ENCODE measurements around the gene PDE2A. TPM values are rescaled to one million over a fixed set of nuclear protein-coding genes. Genes with fewer than 3 reads are reported as not detected.

Gene PDE2A
- total RNA-seq, 4 donors from 2014 or later: 40.6 to 68.8 (median 47.6) TPM

- TF ChIP-seq EP300 (IDR thresholded peaks at IDR 0.05): no peak
- no peak for TF ChIP-seq POLR2A (IDR thresholded peaks at IDR 0.05; ENCODE audit: low read depth)
- no peak for TF ChIP-seq POLR2AphosphoS5 (IDR thresholded peaks at IDR 0.05)
- no peak for TF ChIP-seq CTCF (IDR thresholded peaks at IDR 0.05)
- Histone ChIP-seq H3K27me3 (no peaks in the 10 kb centered on the region), H3K27ac (replicated peaks in 1 of 4) (peak overlapping the region; percentile 74 to 89 (median 84)), H3K36me3 (peaks cover 0 to 18% (median 10%) of the 10 kb centered on the region in 4 donors), H3K9me3 (no peaks in the 10 kb centered on the region), H3K4me1 (peaks cover 62 to 91% (median 79%) of the 10 kb centered on the region in 4 donors), H3K4me3 (peak overlapping the region; percentile 66 to 73 (median 71))
- DNase-seq (ENCODE audit: extremely low spot score): no peak
- intact Hi-C loops (cut with DNase I): loop anchor here (5.0 to 10.0 kb wide), 2 partner anchors 91 to 454 kb away; partner anchors contain the start of gene ATG16L2
- 10% methylated on average over 3 of the region's 3 CpGs for WGBS
Observed at GRCh38 chr11:72721276-72721675, 47.1 kb upstream of the PDE2A start.

- intact Hi-C loops (cut with DNase I): loop anchor here (5.0 to 10.0 kb wide), 2 partner anchors 92 to 454 kb away; partner anchors contain the start of gene ATG16L2
- Histone ChIP-seq H3K9me3 (no peaks in the 10 kb centered on the region), H3K4me1 (peaks cover 63 to 95% (median 84%) of the 10 kb centered on the region in 4 donors), H3K27ac (replicated peaks in 1 of 4) (peak overlapping the region; percentile 74 to 89 (median 84)), H3K36me3 (peaks cover 0 to 14% (median 9%) of the 10 kb centered on the region in 4 donors), H3K4me3 (peak overlapping the region; percentile 66 to 73 (median 71)), H3K27me3 (no peaks in the 10 kb centered on the region)
- no peak for DNase-seq (ENCODE audit: extremely low spot score)
- whole genome bisulfite sequencing: 79% methylated on average over 4 of the region's 4 CpGs
- no peak for TF ChIP-seq POLR2A (IDR thresholded peaks at IDR 0.05; ENCODE audit: low read depth)
- TF ChIP-seq CTCF (IDR thresholded peaks at IDR 0.05): no peak
- TF ChIP-seq POLR2AphosphoS5 (IDR thresholded peaks at IDR 0.05): no peak
- no peak for TF ChIP-seq EP300 (IDR thresholded peaks at IDR 0.05)
Observed at GRCh38 chr11:72720784-72721183, 46.6 kb upstream of the PDE2A start.

GRCh38 chr11:72720047-72720446 lies 45.8 kb upstream of the PDE2A start:
- H3K4me3 ChIP-seq: peak overlapping the region; percentile 66 to 73 (median 71)
- intact Hi-C loops (cut with DNase I): loop anchor here (5.0 to 10.0 kb wide), 2 partner anchors 92 to 455 kb away; partner anchors contain the start of gene ATG16L2
- WGBS: 73% methylated on average over 3 of the region's 3 CpGs
- H3K27me3 ChIP-seq: no peaks in the 10 kb centered on the region
- no peaks in the 10 kb centered on the region for H3K9me3 ChIP-seq
- TF ChIP-seq EP300 (IDR thresholded peaks at IDR 0.05) (no peak), CTCF (IDR thresholded peaks at IDR 0.05) (no peak), POLR2A (IDR thresholded peaks at IDR 0.05; ENCODE audit: low read depth) (no peak), POLR2AphosphoS5 (IDR thresholded peaks at IDR 0.05) (no peak)
- peak overlapping the region; percentile 74 to 89 (median 84) for H3K27ac ChIP-seq (replicated peaks in 1 of 4)
- peaks cover 0 to 14% (median 9%) of the 10 kb centered on the region in 4 donors for H3K36me3 ChIP-seq
- peaks cover 63 to 95% (median 85%) of the 10 kb centered on the region in 4 donors for H3K4me1 ChIP-seq
- no peak for DNase-seq (ENCODE audit: extremely low spot score)

- Histone ChIP-seq H3K4me3 (peak overlapping the region in 2 of 4 donors; percentile 69 to 73), H3K9me3 (no peaks in the 10 kb centered on the region), H3K27me3 (no peaks in the 10 kb centered on the region), H3K27ac (replicated peaks in 1 of 4) (peak overlapping the region; percentile 19 to 89 (median 84)), H3K36me3 (peaks cover 0 to 14% (median 9%) of the 10 kb centered on the region in 4 donors), H3K4me1 (peaks cover 64 to 93% (median 82%) of the 10 kb centered on the region in 4 donors)
- DNase-seq (ENCODE audit: extremely low spot score): no peak
- 78% methylated on average over 4 of the region's 4 CpGs for WGBS
- intact Hi-C loops (cut with DNase I): no loop called here
- TF ChIP-seq CTCF (IDR thresholded peaks at IDR 0.05) (no peak), EP300 (IDR thresholded peaks at IDR 0.05) (no peak), POLR2A (IDR thresholded peaks at IDR 0.05; ENCODE audit: low read depth) (no peak), POLR2AphosphoS5 (IDR thresholded peaks at IDR 0.05) (no peak)
Observed at GRCh38 chr11:72719551-72719950, 45.3 kb upstream of the PDE2A start.

Measured in esophagus muscularis mucosa (tissue), 4 donors.